Keratinocyte (primary cell): ENCODE measurements around the gene NLGN1.

Experiments used
- EZH2 ChIP-seq: IDR thresholded peaks from one replicate; pipeline ENCODE4 v1.6.1; 2012; ENCODE audit warnings: inconsistent platforms, mild to moderate bottlenecking, low read length, moderate library complexity
- TF ChIP-seq, protein P1 (sequence below), 3 experiments: IDR thresholded peaks in 1 of 3; conservative IDR thresholded peaks in 1 of 3; optimal IDR thresholded peaks in 1 of 3; 2 replicates in 2 of 3; 3 replicates in 1 of 3; pipeline versions ENCODE3 to v1.5.1; 2011; ENCODE audit warnings: low read length in 3 of 3, mild to moderate bottlenecking in 3 of 3, moderate library complexity in 2 of 3, control low read depth in 1 of 3, inconsistent platforms in 1 of 3; ENCODE audit not compliant: insufficient read depth in 2 of 3; ENCODE audit errors: extremely low read depth in 1 of 3

GRCh38 chr3:174158674-174159073 lies 761.1 kb downstream of the NLGN1 start:
- TF ChIP-seq, protein P1, sequence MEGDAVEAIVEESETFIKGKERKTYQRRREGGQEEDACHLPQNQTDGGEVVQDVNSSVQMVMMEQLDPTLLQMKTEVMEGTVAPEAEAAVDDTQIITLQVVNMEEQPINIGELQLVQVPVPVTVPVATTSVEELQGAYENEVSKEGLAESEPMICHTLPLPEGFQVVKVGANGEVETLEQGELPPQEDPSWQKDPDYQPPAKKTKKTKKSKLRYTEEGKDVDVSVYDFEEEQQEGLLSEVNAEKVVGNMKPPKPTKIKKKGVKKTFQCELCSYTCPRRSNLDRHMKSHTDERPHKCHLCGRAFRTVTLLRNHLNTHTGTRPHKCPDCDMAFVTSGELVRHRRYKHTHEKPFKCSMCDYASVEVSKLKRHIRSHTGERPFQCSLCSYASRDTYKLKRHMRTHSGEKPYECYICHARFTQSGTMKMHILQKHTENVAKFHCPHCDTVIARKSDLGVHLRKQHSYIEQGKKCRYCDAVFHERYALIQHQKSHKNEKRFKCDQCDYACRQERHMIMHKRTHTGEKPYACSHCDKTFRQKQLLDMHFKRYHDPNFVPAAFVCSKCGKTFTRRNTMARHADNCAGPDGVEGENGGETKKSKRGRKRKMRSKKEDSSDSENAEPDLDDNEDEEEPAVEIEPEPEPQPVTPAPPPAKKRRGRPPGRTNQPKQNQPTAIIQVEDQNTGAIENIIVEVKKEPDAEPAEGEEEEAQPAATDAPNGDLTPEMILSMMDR (optimal IDR thresholded peaks at IDR 0.05 in 1 of 3, IDR thresholded peaks at IDR 0.05 in 1 of 3, conservative IDR thresholded peaks at IDR 0.05 in 1 of 3; ENCODE audit: extremely low read depth in 1 of 3, insufficient read depth in 2 of 3, low read length in 3 of 3) = no peak
- TF ChIP-seq EZH2 = no peak
